NT2/D1 (cell line): ENCODE measurements around the gene MYORG.

Source experiments
- DNase-seq: peaks from one replicate; pipeline ENCODE4 v3.0.0-alpha.2; 2011; ENCODE audit warnings: low read depth, low spot score
- H3K27me3 ChIP-seq: 2 replicates; pipeline ENCODE4 v1.6.0; 2011; ENCODE audit warnings: mild to moderate bottlenecking; ENCODE audit not compliant: insufficient read length, insufficient read depth
- H3K36me3 ChIP-seq: 2 replicates; pipeline ENCODE4 v1.6.1; 2011; ENCODE audit warnings: mild to moderate bottlenecking, low read length, mixed read lengths; ENCODE audit not compliant: insufficient read depth, insufficient read length
- H3K4me1 ChIP-seq: 2 replicates; pipeline ENCODE4 v1.5.1; 2011; ENCODE audit not compliant: insufficient read depth, insufficient read length
- H3K4me3 ChIP-seq: 2 replicates; pipeline ENCODE4 v1.5.1; 2011; ENCODE audit warnings: low read depth; ENCODE audit not compliant: insufficient read length
- H3K9ac ChIP-seq: 2 replicates; pipeline ENCODE4 v1.6.0; 2011; ENCODE audit warnings: low read depth; ENCODE audit not compliant: insufficient read length
- H3K9me3 ChIP-seq: 2 replicates; pipeline ENCODE4 v1.5.1; 2011; ENCODE audit warnings: mild to moderate bottlenecking, low read length; ENCODE audit not compliant: insufficient read depth
- SUZ12 ChIP-seq: IDR thresholded peaks from 2 replicates; pipeline ENCODE4 v1.6.1; 2011; ENCODE audit not compliant: insufficient read length, insufficient read depth; ENCODE audit errors: extremely low read depth
- YY1 ChIP-seq: IDR thresholded peaks from 2 replicates; pipeline ENCODE4 v1.6.1; 2011; ENCODE audit not compliant: insufficient read length, insufficient read depth
- ZNF274 ChIP-seq: IDR thresholded peaks from 2 replicates; pipeline ENCODE4 v1.6.1; 2011; ENCODE audit warnings: mild to moderate bottlenecking, low read depth, low read length

MYORG gene

GRCh38 chr9:34396276-34397214 is 19.8 kb upstream of the MYORG start:
- TF ChIP-seq YY1 (no peak), SUZ12 (no peak), ZNF274 (no peak)
- Histone ChIP-seq H3K36me3 (peaks cover 41% of the 10 kb centered on the region), H3K4me1 (no peaks in the 10 kb centered on the region), H3K9me3 (no peaks in the 10 kb centered on the region), H3K4me3 (no peak overlapping the region), H3K27me3 (peaks cover 3% of the 10 kb centered on the region), H3K9ac (no peak overlapping the region)
- DNase-seq, result no peak

- no peak for DNase-seq
- TF ChIP-seq YY1, result no peak
- TF ChIP-seq ZNF274, result no peak
- no peak for TF ChIP-seq SUZ12
- H3K4me3 ChIP-seq, result no peak overlapping the region
- no peak overlapping the region for H3K9ac ChIP-seq
- H3K36me3 ChIP-seq, result peaks cover 5% of the 10 kb centered on the region
- H3K9me3 ChIP-seq, result no peaks in the 10 kb centered on the region
- no peaks in the 10 kb centered on the region for H3K4me1 ChIP-seq
- H3K27me3 ChIP-seq, result peaks cover 3% of the 10 kb centered on the region
These were observed 15.8 kb upstream of the MYORG start for GRCh38 chr9:34392511-34392910.

- DNase-seq, result no peak
- Histone ChIP-seq H3K9ac (no peak overlapping the region), H3K4me1 (no peaks in the 10 kb centered on the region), H3K27me3 (peaks cover 19% of the 10 kb centered on the region), H3K36me3 (no peaks in the 10 kb centered on the region), H3K4me3 (no peak overlapping the region), H3K9me3 (no peaks in the 10 kb centered on the region)
- TF ChIP-seq SUZ12, result no peak
- no peak for TF ChIP-seq ZNF274
- TF ChIP-seq YY1, result no peak
These were observed 10.5 kb upstream of the MYORG start for GRCh38 chr9:34387239-34387638.

GRCh38 chr9:34386656-34387055 is 10.0 kb upstream of the MYORG start:
- Histone ChIP-seq H3K9ac (no peak overlapping the region), H3K4me1 (no peaks in the 10 kb centered on the region)
- TF ChIP-seq YY1 (no peak), ZNF274 (no peak), SUZ12 (no peak)

GRCh38 chr9:34385561-34386230 is 9.0 kb upstream of the MYORG start:
- no peaks in the 10 kb centered on the region for H3K36me3 ChIP-seq
- no peak for TF ChIP-seq SUZ12
- no peak for TF ChIP-seq ZNF274
- no peak for TF ChIP-seq YY1
- H3K4me1 ChIP-seq, result no peaks in the 10 kb centered on the region
- H3K9ac ChIP-seq, result no peak overlapping the region
- H3K4me3 ChIP-seq, result no peak overlapping the region
- H3K9me3 ChIP-seq, result no peaks in the 10 kb centered on the region
- H3K27me3 ChIP-seq, result peaks cover 34% of the 10 kb centered on the region
- DNase-seq, result no peak

More at GRCh38 chr9:34386656-34387055, 10.0 kb upstream of the MYORG start:
- Histone ChIP-seq H3K27me3 (peaks cover 25% of the 10 kb centered on the region), H3K4me3 (no peak overlapping the region), H3K36me3 (no peaks in the 10 kb centered on the region), H3K9me3 (no peaks in the 10 kb centered on the region)
- no peak for DNase-seq

- no peaks in the 10 kb centered on the region for H3K36me3 ChIP-seq
- DNase-seq, result no peak
- H3K4me3 ChIP-seq, result no peak overlapping the region
- no peaks in the 10 kb centered on the region for H3K4me1 ChIP-seq
- no peaks in the 10 kb centered on the region for H3K9me3 ChIP-seq
- TF ChIP-seq ZNF274 (no peak), SUZ12 (no peak), YY1 (no peak)
- H3K27me3 ChIP-seq, result peaks cover 43% of the 10 kb centered on the region
- no peak overlapping the region for H3K9ac ChIP-seq
These were observed 7.9 kb upstream of the MYORG start for GRCh38 chr9:34384368-34385165.

- no peak for TF ChIP-seq YY1
- DNase-seq, result no peak
- Histone ChIP-seq H3K4me1 (no peaks in the 10 kb centered on the region), H3K9ac (no peak overlapping the region), H3K9me3 (no peaks in the 10 kb centered on the region), H3K4me3 (no peak overlapping the region), H3K27me3 (peaks cover 47% of the 10 kb centered on the region), H3K36me3 (no peaks in the 10 kb centered on the region)
These were observed 7.2 kb upstream of the MYORG start for GRCh38 chr9:34383904-34384303.
